ENCODE results near the gene SLC25A33.

Gene SLC25A33

GRCh38 chr1:9600861-9601834 is 61.9 kb downstream of the SLC25A33 start:
- TF ChIP-seq, protein P1, sequence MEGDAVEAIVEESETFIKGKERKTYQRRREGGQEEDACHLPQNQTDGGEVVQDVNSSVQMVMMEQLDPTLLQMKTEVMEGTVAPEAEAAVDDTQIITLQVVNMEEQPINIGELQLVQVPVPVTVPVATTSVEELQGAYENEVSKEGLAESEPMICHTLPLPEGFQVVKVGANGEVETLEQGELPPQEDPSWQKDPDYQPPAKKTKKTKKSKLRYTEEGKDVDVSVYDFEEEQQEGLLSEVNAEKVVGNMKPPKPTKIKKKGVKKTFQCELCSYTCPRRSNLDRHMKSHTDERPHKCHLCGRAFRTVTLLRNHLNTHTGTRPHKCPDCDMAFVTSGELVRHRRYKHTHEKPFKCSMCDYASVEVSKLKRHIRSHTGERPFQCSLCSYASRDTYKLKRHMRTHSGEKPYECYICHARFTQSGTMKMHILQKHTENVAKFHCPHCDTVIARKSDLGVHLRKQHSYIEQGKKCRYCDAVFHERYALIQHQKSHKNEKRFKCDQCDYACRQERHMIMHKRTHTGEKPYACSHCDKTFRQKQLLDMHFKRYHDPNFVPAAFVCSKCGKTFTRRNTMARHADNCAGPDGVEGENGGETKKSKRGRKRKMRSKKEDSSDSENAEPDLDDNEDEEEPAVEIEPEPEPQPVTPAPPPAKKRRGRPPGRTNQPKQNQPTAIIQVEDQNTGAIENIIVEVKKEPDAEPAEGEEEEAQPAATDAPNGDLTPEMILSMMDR (IDR thresholded peaks at IDR 0.05; ENCODE audit: low read depth, low read length) = no peak
- no peak overlapping the region for H3K4me3 ChIP-seq (ENCODE audit: low read depth, low read length)
- H3K27me3 ChIP-seq = no peaks in the 10 kb centered on the region
- H3K4me1 ChIP-seq = peaks cover 19% of the 10 kb centered on the region
- peaks cover 50% of the 10 kb centered on the region for H3K36me3 ChIP-seq
- no peaks in the 10 kb centered on the region for H3K9me3 ChIP-seq
- no peak for DNase-seq

DNA sequence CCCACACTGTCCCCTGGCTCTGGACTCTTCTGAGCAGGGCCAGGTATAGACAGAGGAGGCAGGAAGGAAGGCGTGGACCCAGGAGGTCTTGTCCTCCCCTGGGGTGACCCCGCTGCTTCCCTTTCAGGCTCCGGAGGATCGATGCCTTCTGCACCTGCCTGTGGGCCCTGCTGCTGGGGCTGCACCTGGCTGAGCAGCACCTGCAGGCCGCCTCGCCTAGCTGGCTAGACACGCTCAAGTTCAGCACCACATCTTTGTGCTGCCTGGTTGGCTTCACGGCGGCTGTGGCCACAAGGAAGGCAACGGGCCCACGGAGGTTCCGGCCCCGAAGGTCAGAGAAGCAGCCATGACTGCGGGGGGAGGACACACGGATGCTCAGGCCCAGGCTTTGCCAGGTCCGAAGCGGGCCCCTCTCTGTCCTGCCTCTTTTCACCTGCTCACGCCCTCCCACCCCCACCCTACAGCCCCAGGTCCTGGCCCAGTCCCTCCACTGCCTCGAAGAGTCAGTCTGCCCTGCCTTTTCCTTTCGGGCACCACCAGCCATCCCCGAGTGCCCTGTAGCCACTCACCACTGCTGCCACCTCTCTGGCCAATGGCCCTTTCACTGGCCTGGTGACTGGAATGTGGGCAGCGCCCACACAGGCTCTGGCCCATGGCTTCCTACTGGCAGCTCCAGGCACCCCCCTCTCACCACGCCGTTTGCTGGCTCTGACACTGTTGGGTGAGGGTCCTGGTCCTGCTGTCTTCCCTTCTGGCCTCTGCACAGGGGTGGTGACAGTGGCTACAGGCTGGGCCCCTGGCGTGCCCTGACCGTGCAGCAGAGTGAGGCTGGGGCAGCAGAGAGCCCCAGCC is 62.9 kb downstream of the SLC25A33 start:
- no peak for DNase-seq
- Histone ChIP-seq H3K27me3 (no peaks in the 10 kb centered on the region), H3K36me3 (peaks cover 45% of the 10 kb centered on the region), H3K9me3 (no peaks in the 10 kb centered on the region), H3K4me1 (peaks cover 9% of the 10 kb centered on the region), H3K4me3 (ENCODE audit: low read depth, low read length) (no peak overlapping the region)
- TF ChIP-seq, protein P1 (IDR thresholded peaks at IDR 0.05; ENCODE audit: low read depth, low read length) = no peak

- Histone ChIP-seq H3K4me1 (peaks cover 7% of the 10 kb centered on the region), H3K27me3 (no peaks in the 10 kb centered on the region), H3K4me3 (ENCODE audit: low read depth, low read length) (no peak overlapping the region), H3K36me3 (peaks cover 39% of the 10 kb centered on the region), H3K9me3 (no peaks in the 10 kb centered on the region)
- TF ChIP-seq, protein P1 (IDR thresholded peaks at IDR 0.05; ENCODE audit: low read depth, low read length) = no peak
- no peak for DNase-seq
These were observed 63.5 kb downstream of the SLC25A33 start for GRCh38 chr1:9602794-9603167.

DNA sequence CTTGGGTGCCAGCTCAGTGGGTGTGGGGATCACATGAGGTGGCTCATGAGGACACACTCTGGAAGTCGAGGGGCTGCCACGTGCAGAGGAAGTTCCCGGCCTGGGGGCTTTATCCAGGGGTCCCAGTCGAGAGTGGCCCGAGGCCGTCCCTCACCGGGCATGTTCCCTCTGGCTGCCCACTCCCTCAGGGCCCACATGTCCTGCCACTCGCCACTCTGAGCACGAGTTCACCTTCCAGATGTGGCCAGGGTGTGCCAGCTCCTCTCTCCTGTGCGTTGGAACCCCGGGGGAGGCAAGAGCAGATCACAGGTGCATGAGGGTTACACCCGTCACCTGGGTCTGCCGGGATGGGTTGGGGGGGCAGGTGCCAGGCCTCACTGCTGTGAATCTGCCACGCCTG is 64.0 kb downstream of the SLC25A33 start:
- Histone ChIP-seq H3K4me1 (peaks cover 7% of the 10 kb centered on the region), H3K9me3 (no peaks in the 10 kb centered on the region), H3K36me3 (peaks cover 34% of the 10 kb centered on the region), H3K27me3 (no peaks in the 10 kb centered on the region), H3K4me3 (ENCODE audit: low read depth, low read length) (no peak overlapping the region)
- DNase-seq = no peak
- TF ChIP-seq, protein P1 (IDR thresholded peaks at IDR 0.05; ENCODE audit: low read depth, low read length) = no peak

- Histone ChIP-seq H3K4me1 (peaks cover 7% of the 10 kb centered on the region), H3K4me3 (ENCODE audit: low read depth, low read length) (no peak overlapping the region), H3K36me3 (peaks cover 35% of the 10 kb centered on the region), H3K9me3 (no peaks in the 10 kb centered on the region), H3K27me3 (no peaks in the 10 kb centered on the region)
- peak; percentile 66 for DNase-seq
- TF ChIP-seq, protein P1 (IDR thresholded peaks at IDR 0.05; ENCODE audit: low read depth, low read length) = peak; percentile 40
These were observed 64.8 kb downstream of the SLC25A33 start for GRCh38 chr1:9603766-9604753.
